Peyer's patch (tissue), 4 donors: Measurements from ENCODE around the gene DHX58. TPM values are rescaled to one million over a fixed set of nuclear protein-coding genes. Genes with fewer than 3 reads are reported as not detected.

Source experiments
- DNase-seq, 3 donors: peaks; one replicate each; pipeline ENCODE4 v3.0.0-alpha.2; 2017 to 2019
- H3K27ac ChIP-seq, 4 donors: fragments of 200-600 bp; sonication (generic); one replicate each; pipeline ENCODE4 v1.5.1; 2016 to 2019
- H3K27me3 ChIP-seq, 2 donors: fragments of 200-600 bp; sonication (generic); one replicate each; pipeline ENCODE4 v1.5.1; 2019
- H3K36me3 ChIP-seq, 3 donors: fragments of 200-600 bp; sonication (generic); one replicate each; pipeline ENCODE4 v1.5.1; 2016 to 2019
- H3K4me1 ChIP-seq, 4 donors: fragments of 200-600 bp; sonication (generic); one replicate each; pipeline ENCODE4 v1.5.1; 2016 to 2019
- H3K4me3 ChIP-seq, 4 donors: fragments of 200-600 bp; sonication (generic); 1 replicate in 3 of 4; 2 replicates in 1 of 4; pipeline ENCODE4 v1.5.1; 2016 to 2019; ENCODE audit warnings: mild to moderate bottlenecking in 1 of 4
- H3K9me3 ChIP-seq, 4 donors: fragments of 200-600 bp; sonication (generic); one replicate each; pipeline ENCODE4 v1.5.1; 2016 to 2019; ENCODE audit warnings: mild to moderate bottlenecking in 1 of 4
- POLR2A ChIP-seq, 2 donors: fragments of 450-650 bp; IDR thresholded peaks; one replicate each; pipeline ENCODE4 v1.5.1; 2017; ENCODE audit warnings: antibody characterized with exemption in 2 of 2, mild to moderate bottlenecking in 2 of 2, moderate library complexity in 2 of 2
- total RNA-seq, 4 donors: library from RNA; depleted of rRNA; stranded (reverse); fragments of >200 nt; gene quantifications; one replicate each; pipeline ENCODE4 v1.1.0, GENCODE V29; 2016
- TF ChIP-seq, protein P1 (sequence below), 6 experiments: fragments of 450-650 bp in 4 of 6; fragments of 200-600 bp in 2 of 6; sonication (generic) in 1 of 6; IDR thresholded peaks; one replicate each; pipeline ENCODE4 v1.5.1; 2017 to 2019; ENCODE audit warnings: antibody characterized with exemption in 6 of 6, mild to moderate bottlenecking in 3 of 6, moderate library complexity in 1 of 6

The DHX58 gene
- total RNA-seq, 4 donors from 2014 or later, result 12.8 to 24.8 (median 18.4) TPM

DNA sequence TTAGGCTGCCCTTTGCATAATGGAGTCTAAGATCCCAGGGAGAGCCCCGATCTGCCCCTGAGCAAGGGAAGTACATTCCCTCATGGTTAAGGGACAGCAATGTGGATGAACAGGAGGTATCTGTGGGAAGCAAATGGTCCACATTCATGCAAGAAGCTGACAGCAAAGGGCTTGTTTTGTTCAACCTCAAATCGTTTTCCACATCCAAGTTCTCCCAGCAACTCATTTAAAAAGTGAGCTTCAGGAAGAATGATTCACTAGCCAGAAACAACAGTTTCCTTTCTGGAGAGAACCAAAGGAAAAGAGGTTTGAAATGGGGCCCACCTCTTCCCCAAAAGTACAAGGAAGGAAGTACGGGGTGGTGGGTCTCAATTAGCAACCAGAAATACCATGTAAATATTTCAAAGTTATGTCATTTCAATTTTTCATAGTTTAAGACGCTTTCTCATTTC lies 19.5 kb upstream of the DHX58 start:
- TF ChIP-seq, protein P1, sequence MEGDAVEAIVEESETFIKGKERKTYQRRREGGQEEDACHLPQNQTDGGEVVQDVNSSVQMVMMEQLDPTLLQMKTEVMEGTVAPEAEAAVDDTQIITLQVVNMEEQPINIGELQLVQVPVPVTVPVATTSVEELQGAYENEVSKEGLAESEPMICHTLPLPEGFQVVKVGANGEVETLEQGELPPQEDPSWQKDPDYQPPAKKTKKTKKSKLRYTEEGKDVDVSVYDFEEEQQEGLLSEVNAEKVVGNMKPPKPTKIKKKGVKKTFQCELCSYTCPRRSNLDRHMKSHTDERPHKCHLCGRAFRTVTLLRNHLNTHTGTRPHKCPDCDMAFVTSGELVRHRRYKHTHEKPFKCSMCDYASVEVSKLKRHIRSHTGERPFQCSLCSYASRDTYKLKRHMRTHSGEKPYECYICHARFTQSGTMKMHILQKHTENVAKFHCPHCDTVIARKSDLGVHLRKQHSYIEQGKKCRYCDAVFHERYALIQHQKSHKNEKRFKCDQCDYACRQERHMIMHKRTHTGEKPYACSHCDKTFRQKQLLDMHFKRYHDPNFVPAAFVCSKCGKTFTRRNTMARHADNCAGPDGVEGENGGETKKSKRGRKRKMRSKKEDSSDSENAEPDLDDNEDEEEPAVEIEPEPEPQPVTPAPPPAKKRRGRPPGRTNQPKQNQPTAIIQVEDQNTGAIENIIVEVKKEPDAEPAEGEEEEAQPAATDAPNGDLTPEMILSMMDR (IDR thresholded peaks at IDR 0.05), result no peak
- no peak for TF ChIP-seq POLR2A (IDR thresholded peaks at IDR 0.05)
- peaks cover 3 to 67% (median 41%) of the 10 kb centered on the region in 4 donors for H3K4me1 ChIP-seq
- no peak for DNase-seq

DNA sequence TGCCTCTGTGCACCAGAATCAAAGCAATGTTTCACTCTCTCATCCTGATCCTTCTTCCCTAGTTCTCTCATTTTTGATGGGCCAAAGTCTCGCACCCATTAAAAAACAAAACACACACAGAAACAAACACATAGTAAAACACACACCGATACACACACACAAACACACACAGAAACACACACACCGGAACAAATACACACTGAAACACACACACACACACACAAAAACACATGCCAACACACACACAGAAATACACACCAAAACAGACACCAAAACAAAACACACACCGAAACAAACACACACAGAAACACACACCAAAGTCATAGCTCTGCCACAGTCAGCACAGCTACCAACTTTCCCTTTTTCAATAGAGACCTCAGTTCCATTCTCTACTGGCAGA lies 18.7 kb upstream of the DHX58 start:
- Histone ChIP-seq H3K4me3 (no peak overlapping the region), H3K9me3 (no peaks in the 10 kb centered on the region), H3K27me3 (no peaks in the 10 kb centered on the region), H3K36me3 (peaks cover 0 to 50% (median 2%) of the 10 kb centered on the region in 3 donors), H3K27ac (peak overlapping the region; percentile 16 to 86 (median 76)), H3K4me1 (peaks cover 3 to 60% (median 37%) of the 10 kb centered on the region in 4 donors)
- TF ChIP-seq, protein P1 (IDR thresholded peaks at IDR 0.05), result no peak
- TF ChIP-seq POLR2A (IDR thresholded peaks at IDR 0.05), result no peak
- no peak for DNase-seq

More for the DNA sequence above, 19.5 kb upstream of the DHX58 start:
- H3K36me3 ChIP-seq, result peaks cover 0 to 44% (median 2%) of the 10 kb centered on the region in 3 donors
- H3K27me3 ChIP-seq, result no peaks in the 10 kb centered on the region
- no peaks in the 10 kb centered on the region for H3K9me3 ChIP-seq
- peak overlapping the region in 3 of 4 donors; percentile 74 to 86 (median 79) for H3K27ac ChIP-seq
- no peak overlapping the region for H3K4me3 ChIP-seq

DNA sequence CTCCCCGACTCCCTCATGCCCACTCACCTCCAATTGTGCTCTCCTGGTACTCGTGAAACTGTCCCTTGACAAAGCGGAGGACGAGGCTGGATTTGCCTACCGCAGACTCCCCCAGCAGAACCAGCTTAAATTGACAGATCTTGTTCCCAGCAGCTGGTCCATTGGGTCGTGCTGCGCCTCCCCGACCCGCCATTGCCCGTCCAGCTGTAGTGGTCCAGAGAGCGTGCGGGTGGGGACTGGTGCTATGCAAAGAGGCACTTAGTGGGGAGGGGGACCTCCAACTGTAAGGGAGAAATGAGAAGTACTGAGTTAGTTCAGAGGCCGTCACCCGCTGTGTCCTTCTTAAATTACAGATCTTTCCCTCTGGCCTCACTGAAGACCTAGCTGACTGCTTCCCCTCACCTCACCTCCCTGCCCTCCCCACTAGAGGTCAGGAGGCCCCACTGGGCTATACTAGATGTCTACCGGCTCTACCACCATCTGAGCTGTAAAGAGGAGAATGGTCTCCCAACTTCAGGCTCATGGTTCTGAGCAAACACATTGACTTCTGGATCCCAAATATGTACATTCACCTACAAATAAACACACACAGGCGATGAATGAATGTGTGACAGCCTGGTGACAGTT lies 17.9 kb upstream of the DHX58 start:
- TF ChIP-seq POLR2A (IDR thresholded peaks at IDR 0.05), result no peak
- TF ChIP-seq, protein P1 (IDR thresholded peaks at IDR 0.05), result no peak
- Histone ChIP-seq H3K4me3 (no peak overlapping the region), H3K36me3 (peaks cover 0 to 59% (median 2%) of the 10 kb centered on the region in 3 donors), H3K27ac (peak overlapping the region in 3 of 4 donors; percentile 38 to 86 (median 74)), H3K9me3 (no peaks in the 10 kb centered on the region), H3K4me1 (peaks cover 3 to 52% (median 29%) of the 10 kb centered on the region in 4 donors), H3K27me3 (no peaks in the 10 kb centered on the region)
- DNase-seq, result no peak

DNA sequence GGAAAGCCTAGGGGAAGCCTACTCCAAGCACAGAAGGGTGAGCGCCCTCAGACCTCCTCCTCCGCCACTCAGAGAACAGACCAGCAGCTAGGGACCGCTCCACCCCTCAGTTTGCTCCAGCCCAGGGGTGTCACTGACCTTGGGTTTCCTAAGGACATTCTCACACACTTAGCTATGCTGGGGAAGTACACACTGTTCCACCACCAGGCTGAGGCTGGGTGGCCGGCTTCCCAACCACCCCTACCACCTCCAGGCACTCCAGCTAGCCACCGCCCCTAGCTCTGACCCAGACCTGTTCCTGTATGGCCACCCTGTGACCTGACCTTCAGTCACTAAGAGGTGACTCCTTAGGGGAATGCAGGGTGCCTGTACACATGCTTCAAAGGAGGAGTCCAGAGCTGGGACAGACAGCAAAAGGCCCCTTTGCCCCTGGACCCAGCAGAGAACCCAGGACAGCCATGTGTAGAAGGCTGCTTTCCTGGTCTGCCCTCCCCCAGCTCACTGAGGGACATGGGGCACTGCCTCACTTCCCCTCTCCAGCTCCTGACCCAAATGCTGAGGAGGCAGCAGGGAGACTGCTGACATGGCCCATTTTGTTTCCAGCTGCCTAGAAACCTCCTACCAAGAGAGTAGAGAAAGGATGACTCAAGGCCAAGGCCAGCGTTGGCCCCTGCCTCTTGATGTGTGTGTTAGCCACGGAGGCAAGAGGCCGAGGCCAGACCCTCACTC lies 16.8 kb upstream of the DHX58 start:
- TF ChIP-seq, protein P1 (IDR thresholded peaks at IDR 0.05), result no peak
- no peak for TF ChIP-seq POLR2A (IDR thresholded peaks at IDR 0.05)
- Histone ChIP-seq H3K9me3 (no peaks in the 10 kb centered on the region), H3K36me3 (peaks cover 0 to 65% (median 2%) of the 10 kb centered on the region in 3 donors), H3K27ac (peak overlapping the region in 3 of 4 donors; percentile 6 to 74 (median 29)), H3K27me3 (no peaks in the 10 kb centered on the region), H3K4me3 (no peak overlapping the region), H3K4me1 (peaks cover 3 to 40% (median 21%) of the 10 kb centered on the region in 4 donors)
- peak in 1 of 3 donors; percentile 56 for DNase-seq

DNA sequence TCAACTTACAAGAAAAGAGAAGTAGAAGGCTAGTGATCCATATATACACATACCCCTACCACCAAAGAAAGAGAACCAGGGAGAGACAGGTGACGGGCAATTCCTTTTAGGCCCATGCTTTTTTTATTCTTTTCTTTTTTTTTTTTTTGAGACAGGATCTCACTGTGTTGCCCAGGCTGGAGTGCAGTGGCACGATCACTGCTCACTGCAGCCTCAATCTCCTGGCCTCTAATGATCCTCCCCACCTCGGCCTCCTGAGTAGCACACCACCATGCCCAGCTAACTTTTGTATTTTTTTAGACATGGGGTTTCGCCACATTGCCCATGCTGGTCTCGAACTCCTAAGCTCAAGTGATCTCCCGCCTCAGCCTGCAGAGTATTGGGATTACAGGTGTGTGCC lies 14.9 kb upstream of the DHX58 start:
- DNase-seq, result no peak
- no peaks in the 10 kb centered on the region for H3K9me3 ChIP-seq
- TF ChIP-seq POLR2A (IDR thresholded peaks at IDR 0.05), result no peak
- TF ChIP-seq, protein P1 (IDR thresholded peaks at IDR 0.05), result no peak
- H3K36me3 ChIP-seq, result peaks cover 0 to 65% (median 2%) of the 10 kb centered on the region in 3 donors
- H3K4me3 ChIP-seq, result no peak overlapping the region
- H3K27me3 ChIP-seq, result no peaks in the 10 kb centered on the region
- H3K4me1 ChIP-seq, result peaks cover 0 to 29% (median 5%) of the 10 kb centered on the region in 4 donors
- no peak overlapping the region for H3K27ac ChIP-seq
